HG02970 (cell line): ENCODE measurements around the gene TNNI3.
"Not testable (repeated sequence)": the region's sequence is repeated elsewhere in the genome, so short reads cannot be mapped to it uniquely, and the experiment has no call there.

ENCODE experiments used
- ATAC-seq: cut with Tn5 transposase; IDR thresholded peaks from one replicate; pipeline ENCODE4 v1.9.1; 2021; ENCODE audit warnings: mild to moderate bottlenecking, moderate library complexity, moderate number of reproducible peaks; ENCODE audit not compliant: unreplicated experiment, low FRiP score

The TNNI3 gene

DNA sequence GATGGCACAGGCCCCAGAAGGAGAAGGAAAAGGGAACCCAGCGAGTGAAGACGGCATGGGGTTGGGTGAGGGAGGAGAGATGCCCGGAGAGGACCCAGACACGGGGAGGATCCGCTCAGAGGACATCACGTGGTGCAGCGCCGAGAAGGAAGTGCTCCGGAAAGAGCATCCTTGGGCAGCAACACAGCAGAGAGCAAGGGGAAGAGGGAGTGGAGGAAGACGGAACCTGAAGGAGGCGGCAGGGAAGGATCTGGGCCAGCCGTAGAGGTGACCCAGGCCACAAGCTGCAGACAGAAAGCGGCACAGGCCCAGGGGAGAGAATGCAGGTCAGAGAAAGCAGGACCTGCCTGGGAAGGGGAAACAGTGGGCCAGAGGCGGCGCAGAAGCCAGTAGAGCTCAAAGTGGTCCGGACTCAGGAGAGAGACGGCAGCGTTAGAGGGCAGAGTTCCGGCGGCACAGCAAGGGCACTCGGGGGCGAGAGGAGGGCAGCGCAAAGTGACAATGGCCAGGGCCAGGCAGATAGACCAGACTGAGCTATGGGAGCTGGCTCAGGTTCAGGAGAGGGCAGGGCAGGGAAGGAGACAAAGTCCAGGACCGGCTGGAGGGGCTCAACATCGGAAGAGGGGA lies 41.2 kb downstream of the TNNI3 start:
- ATAC-seq = no peak

DNA sequence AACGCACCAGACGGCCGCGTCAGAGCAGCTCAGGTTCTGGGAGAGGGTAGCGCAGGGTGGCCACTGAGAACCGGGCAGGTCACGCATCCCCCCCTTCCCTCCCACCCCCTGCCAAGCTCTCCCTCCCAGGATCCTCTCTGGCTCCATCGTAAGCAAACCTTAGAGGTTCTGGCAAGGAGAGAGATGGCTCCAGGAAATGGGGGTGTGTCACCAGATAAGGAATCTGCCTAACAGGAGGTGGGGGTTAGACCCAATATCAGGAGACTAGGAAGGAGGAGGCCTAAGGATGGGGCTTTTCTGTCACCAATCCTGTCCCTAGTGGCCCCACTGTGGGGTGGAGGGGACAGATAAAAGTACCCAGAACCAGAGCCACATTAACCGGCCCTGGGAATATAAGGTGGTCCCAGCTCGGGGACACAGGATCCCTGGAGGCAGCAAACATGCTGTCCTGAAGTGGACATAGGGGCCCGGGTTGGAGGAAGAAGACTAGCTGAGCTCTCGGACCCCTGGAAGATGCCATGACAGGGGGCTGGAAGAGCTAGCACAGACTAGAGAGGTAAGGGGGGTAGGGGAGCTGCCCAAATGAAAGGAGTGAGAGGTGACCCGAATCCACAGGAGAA lies 42.0 kb downstream of the TNNI3 start:
- no peak for ATAC-seq

DNA sequence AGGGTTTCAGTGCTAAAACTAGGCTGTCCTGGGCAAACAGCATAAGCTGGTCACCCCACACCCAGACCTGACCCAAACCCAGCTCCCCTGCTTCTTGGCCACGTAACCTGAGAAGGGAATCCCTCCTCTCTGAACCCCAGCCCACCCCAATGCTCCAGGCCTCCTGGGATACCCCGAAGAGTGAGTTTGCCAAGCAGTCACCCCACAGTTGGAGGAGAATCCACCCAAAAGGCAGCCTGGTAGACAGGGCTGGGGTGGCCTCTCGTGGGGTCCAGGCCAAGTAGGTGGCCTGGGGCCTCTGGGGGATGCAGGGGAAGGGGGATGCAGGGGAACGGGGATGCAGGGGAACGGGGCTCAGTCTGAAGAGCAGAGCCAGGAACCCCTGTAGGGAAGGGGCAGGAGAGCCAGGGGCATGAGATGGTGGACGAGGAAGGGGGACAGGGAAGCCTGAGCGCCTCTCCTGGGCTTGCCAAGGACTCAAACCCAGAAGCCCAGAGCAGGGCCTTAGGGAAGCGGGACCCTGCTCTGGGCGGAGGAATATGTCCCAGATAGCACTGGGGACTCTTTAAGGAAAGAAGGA lies 42.9 kb downstream of the TNNI3 start:
- ATAC-seq = no peak

DNA sequence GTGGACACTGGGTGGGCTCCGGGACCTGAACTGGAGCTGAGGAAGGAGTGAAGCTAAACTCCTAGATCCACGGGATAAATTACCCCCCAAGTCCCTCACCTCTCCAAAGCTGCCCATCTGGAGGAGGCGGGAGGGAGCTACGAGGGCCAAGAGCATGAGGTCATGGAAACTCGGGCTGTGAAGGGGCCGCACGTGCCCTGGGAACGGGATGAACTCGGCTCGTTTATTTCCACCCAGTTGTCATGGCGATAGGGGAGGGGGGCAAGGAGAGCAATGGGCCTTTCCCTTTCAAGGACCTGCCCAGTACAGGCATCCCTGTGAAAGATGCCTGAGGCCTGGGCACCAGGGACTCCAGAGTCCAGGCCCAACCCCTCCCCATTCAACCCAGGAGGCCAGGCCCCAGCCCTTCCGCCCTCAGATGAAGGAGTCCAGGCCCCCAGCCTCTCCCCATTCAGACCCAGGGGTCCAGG lies 43.9 kb downstream of the TNNI3 start:
- no peak for ATAC-seq

DNA sequence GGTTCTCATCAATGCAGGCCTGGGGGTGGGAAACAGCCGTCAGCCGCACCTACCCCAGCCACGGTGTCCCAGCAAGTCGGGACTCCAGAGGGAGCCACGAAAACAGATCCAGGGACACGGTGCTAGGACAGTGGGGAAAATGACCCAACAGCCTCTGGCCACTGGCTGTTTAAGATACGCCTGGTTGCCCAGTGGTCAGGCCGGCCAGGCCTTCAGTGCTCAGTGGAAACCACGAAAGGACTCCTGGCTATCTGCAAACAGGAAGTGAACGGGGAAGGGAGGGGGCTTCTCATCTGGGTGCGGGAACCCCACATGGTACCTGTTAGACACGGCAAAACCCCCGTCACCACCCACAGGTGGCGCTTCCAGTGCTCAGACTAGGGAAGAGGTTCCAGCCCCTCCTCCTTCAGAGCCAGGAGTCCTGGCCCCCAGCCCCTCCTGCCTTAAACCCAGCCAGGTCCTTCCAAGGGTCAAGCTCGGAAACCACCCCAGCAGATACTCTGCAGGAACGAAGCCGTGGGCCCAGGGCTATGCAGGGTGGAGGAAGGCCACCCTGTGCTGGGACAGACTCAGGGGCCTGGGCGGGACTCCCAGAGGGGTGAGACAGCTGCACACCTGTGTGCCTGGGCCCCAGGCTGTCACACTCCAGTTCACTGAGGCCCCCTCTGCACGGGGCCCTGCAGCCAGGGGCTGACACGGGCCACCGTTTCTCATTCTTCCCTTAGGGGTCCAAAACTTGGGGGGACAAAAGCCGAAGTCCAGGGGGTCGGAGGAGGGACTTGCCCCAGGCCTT lies 44.6 kb downstream of the TNNI3 start:
- ATAC-seq = no peak

DNA sequence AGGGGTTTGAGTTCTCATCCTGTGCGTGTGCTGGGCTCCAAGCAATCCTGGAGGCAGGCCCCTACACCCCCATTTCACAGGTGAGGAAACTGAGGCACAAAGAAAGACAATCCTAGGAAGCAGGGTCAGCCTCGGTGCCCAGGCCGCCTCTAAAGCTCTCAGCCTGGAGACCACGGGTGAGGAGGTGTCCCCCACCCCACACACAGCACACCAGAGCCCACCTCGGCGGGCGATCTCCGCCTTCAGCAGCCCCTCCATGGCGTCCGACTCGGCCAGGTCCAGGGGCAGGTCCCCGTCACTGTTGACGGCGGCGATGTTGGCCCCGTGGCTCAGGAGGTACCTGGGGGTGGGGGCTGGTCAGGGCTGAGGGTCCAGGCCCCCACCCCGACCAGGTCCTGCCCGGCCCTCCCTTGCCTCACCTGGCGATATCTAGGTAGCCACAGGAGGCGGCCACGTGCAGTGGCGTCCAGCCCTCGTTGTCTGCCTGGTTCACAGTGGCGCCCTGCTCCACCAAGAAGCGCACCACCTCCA lies 45.2 kb downstream of the TNNI3 start:
- no peak for ATAC-seq

DNA sequence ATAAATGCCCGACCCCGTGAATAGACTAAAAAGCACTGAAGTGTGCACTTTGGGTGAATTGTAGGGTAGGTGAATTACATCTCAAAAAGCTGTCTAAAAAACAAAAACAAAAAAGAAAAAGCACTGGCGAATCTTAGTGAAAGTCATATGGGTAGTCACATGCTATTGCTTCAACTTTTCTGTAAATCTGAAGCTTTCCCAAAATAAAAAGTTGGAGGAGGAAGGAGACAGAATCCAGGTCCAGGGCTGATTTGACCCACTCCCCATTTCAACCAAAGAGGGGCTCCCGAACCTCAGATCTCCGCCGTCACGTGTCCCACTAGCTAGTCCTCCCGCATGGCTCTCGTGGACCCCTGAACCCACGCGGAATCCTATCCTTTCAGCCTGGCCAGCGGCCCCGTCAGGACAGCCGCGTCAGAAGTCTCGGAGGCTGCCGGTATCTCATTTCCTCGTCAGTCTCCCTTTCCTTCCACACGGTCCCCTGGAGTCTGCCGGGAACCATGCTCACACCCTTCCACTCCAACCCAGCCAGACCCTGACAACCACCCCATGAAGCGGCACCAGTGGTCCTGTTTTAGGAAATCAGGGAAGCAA lies 46.2 kb downstream of the TNNI3 start:
- no peak for ATAC-seq

DNA sequence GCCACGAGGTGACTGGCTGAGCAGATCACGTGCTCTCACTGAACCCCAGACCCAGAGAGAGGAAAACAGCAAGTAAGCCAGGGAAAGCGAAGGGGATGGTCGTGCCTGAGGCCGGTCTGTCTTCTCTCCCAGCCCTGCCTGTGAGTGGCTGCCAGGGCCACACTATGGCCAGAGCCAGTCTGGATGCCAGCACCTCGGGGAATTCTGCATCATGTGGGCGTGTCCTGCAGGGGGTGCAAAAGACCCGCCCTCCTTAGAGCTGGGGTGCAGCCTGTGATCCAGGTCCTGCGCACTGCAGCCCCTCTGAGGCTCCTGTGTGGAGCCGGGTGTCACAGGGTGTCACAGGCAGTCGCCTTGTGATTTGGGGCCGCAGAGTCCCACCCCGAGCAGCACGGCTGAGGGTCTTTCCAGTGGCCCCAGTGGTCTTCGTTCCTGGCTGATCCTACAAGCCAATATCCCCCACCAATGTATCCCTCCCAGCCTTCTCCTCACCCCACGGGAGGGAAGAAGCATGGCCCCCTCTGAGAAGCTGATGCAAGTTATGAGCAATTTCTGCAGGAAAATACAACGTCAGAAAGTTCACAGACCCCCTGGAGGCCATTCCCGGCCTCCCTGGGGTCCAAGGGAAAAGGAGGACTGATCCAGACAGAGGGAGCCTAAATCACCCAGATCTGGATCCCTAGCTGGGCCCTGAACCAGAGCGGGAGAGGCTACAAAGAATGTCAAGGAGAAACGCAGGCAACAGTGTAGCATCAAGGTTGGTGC lies 47.8 kb downstream of the TNNI3 start:
- ATAC-seq = no peak

DNA sequence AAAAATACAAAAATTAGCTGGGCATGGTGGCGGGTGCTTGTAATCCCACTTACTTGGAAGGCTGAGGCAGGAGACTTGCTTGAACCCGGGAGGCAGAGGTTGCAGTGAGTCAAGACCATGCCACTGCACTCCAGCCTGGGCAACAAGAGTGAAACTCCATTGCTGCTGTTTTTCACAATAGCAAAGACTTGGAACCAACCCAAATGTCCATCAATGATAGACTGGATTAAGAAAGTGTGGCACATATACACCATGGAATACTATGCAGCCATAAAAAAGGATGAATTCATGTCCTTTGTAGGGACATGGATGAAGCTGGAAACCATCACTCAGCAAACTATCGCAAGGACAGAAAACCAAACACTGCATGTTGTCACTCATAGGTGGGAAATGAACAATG lies 50.3 kb downstream of the TNNI3 start:
- not testable (repeated sequence) for ATAC-seq

DNA sequence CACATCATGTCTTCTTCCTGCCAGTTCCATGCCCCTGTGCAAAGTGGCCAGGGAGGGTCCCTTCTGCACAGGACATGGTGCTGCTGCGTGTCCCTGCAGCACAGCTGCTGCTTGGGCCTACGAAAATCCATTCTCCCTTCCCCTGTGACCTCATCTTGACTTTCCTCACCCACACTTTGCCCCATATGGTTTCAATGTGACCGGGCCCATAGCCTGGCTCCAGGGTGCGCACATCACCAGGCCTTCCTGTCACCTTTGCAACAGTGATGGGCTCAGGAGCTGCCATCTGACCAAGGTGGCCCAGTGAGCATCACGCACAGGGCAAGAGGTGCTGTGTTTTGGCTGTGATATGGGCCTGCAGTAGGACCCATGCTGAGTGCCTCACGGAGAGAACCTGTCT lies 50.9 kb downstream of the TNNI3 start:
- no peak for ATAC-seq

DNA sequence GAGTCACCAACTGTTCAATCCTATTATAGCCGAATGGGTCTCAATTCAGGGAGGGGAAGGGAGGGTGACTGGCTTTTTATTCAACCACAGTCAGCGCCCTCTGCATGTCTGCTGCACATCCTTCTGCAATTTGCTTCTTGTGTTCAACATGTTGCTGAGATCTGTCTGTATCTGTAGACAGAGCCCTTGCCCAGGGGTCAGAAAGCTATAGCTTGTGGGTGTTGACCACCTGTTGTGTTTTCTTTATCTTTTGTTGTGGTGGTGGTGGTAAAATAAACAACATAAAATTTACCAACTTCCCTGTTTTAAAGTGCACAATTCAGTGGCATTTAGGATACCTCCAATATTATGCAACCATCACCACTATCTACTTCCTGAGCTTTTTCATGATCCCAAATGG lies 52.3 kb downstream of the TNNI3 start:
- ATAC-seq = no peak

DNA sequence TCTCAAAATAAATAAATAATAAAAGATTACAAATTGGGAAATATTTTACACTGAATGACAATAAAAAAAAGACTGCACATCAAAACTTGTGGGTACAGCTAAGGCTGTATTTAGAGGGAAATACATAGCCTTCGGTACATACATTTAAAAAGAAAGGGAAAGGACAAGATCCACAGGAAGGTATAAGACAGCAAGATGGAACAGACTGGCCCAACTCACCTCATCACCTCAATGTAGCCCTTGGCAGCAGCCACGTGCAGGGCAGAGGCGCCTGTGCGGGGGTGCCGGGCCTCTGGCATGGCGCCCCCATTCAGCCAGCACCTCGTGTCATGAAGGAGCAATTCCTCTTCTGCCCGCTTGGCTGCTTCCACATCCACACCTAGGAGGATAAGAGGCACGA lies 54.3 kb downstream of the TNNI3 start:
- no peak for ATAC-seq
